ENCODE measurements around the gene SEC11A. TPM values are rescaled to one million over a fixed set of nuclear protein-coding genes. Genes with fewer than 3 reads are reported as not detected.

Gene SEC11A
- total and polyA plus RNA-seq, 11 donors: 55.7 to 152 (median 73.3) TPM

- 90 to 100% (median 93%) methylated on average over 2 of the region's 2 CpGs for WGBS, 4 donors
- H3K27me3 ChIP-seq: no peaks in the 10 kb centered on the region
Observed at GRCh38 chr15:84722628-84723027, 6.7 kb upstream of the SEC11A start.

GRCh38 chr15:84721371-84721770, 5.4 kb upstream of the SEC11A start:
- Histone ChIP-seq H3K9me3 (no peaks in the 10 kb centered on the region), H3K4me1 (peaks cover 0 to 56% (median 13%) of the 10 kb centered on the region in 12 donors), H3K27ac (peak overlapping the region in 1 of 12 donors; percentile 80), H3K27me3 (no peaks in the 10 kb centered on the region), H3K36me3 (no peaks in the 10 kb centered on the region), H3K4me3 (no peak overlapping the region)
- 79 to 88% (median 83%) methylated on average over 2 of the region's 2 CpGs for WGBS, 4 donors
- no peak for DNase-seq
- intact Hi-C loops (cut with DNase I): loop anchor here in 1 of 10 donors (10.0 kb wide), 1 partner anchor 63 kb away; no protein-coding TSS in a partner anchor
- no peak for ATAC-seq
- no peak for TF ChIP-seq CTCF (IDR thresholded peaks at IDR 0.05)

More at GRCh38 chr15:84722628-84723027, 6.7 kb upstream of the SEC11A start:
- peaks cover 0 to 55% (median 9%) of the 10 kb centered on the region in 12 donors for H3K4me1 ChIP-seq
- no peak overlapping the region for H3K4me3 ChIP-seq
- DNase-seq (no peak), ATAC-seq (no peak)
- intact Hi-C loops (cut with DNase I): loop anchor here in 1 of 10 donors (10.0 kb wide), 1 partner anchor 62 kb away; no protein-coding TSS in a partner anchor
- TF ChIP-seq CTCF (IDR thresholded peaks at IDR 0.05): no peak
- TF ChIP-seq POLR2A (IDR thresholded peaks at IDR 0.05): no peak
- H3K36me3 ChIP-seq: no peaks in the 10 kb centered on the region
- H3K9me3 ChIP-seq: no peaks in the 10 kb centered on the region
- H3K27ac ChIP-seq: no peak overlapping the region

GRCh38 chr15:84715441-84716035, 401 bp downstream of the SEC11A start:
- DNase-seq (peak in 3 of 5 donors; percentile 13 to 46 (median 35)), ATAC-seq (peak; percentile 3 to 21 (median 12))
- no peak for TF ChIP-seq CTCF (IDR thresholded peaks at IDR 0.05)
- no peak for TF ChIP-seq POLR2A (IDR thresholded peaks at IDR 0.05)
- 0 to 1% (median 0%) methylated on average over 28 to 36 of the region's 36 CpGs for WGBS, 4 donors
- Histone ChIP-seq H3K27ac (peak overlapping the region; percentile 86 to 99 (median 94)), H3K9me3 (no peaks in the 10 kb centered on the region), H3K27me3 (no peaks in the 10 kb centered on the region), H3K36me3 (peaks cover 0 to 15% (median 9%) of the 10 kb centered on the region in 9 donors), H3K4me1 (peaks cover 8 to 46% (median 25%) of the 10 kb centered on the region in 12 donors), H3K4me3 (peak overlapping the region; percentile 58 to 98 (median 82))
- intact Hi-C loops (cut with DNase I): loop anchor here in 7 of 10 donors (1.0 to 10.0 kb wide), 9 partner anchors 32 to 209 kb away; partner anchors contain the start of genes NMB (in 4 of the 7), ZNF592 (in 4 of the 7), WDR73 (in 3 of the 7) and ALPK3 (in 2 of the 7)

GRCh38 chr15:84714821-84715220, 1.1 kb downstream of the SEC11A start:
- DNase-seq (no peak), ATAC-seq (no peak)
- Histone ChIP-seq H3K27me3 (no peaks in the 10 kb centered on the region), H3K27ac (peak overlapping the region in 9 of 12 donors; percentile 86 to 99 (median 94)), H3K36me3 (peaks cover 0 to 22% (median 16%) of the 10 kb centered on the region in 9 donors), H3K4me1 (peaks cover 8 to 40% (median 25%) of the 10 kb centered on the region in 12 donors), H3K4me3 (peak overlapping the region; percentile 58 to 98 (median 82)), H3K9me3 (no peaks in the 10 kb centered on the region)
- TF ChIP-seq POLR2A (IDR thresholded peaks at IDR 0.05): no peak
- TF ChIP-seq CTCF (IDR thresholded peaks at IDR 0.05): no peak
- intact Hi-C loops (cut with DNase I): loop anchor here in 5 of 10 donors (10.0 kb wide), 4 partner anchors 60 to 210 kb away; partner anchors contain the start of genes NMB (in 3 of the 5), WDR73 (in 3 of the 5) and ALPK3 (in 2 of the 5)
- 51 to 64% (median 57%) methylated on average over 3 of the region's 3 CpGs for WGBS, 4 donors
